Anterior cingulate cortex (tissue), 58 donors: ENCODE results near the gene ACHE.
"Not testable (repeated sequence)": the region's sequence is repeated elsewhere in the genome, so short reads cannot be mapped to it uniquely, and the experiment has no call there.

Source experiments
- DNase-seq, 58 donors: peaks; one replicate each; lab custom pipeline; 2025; lab: John Stamatoyannopoulos, UW

Gene ACHE

GRCh38 chr7:100865938-100866728, 29.6 kb downstream of the ACHE start:
- peak in 56 of 58 donors; percentile 6 to 93 (median 75) for DNase-seq

DNA sequence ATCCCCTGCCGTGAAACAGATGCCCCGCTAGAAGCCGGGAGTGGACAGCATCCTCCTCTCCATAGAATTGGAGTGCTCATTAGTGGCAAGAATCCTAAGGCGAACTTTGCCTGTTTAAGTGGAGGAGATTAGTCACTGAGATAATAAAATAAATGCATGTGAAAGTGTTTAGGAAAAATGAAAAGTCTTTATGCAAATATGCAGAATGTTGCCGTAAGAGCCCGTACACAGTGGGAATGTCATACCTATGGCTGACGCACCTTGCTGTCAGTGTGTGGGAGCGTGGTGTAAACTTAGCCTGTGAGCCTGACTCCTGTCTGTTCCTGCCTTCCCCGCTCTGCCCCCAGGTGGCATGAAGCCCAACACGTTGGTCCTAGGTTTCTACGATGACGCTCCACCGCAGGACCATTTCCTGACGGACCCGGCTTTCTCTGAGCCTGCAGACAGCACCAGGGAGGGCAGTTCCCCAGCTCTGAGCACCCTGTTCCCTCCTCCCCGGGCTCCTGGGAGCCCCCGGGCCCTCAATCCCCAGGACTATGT, 30.2 kb downstream of the ACHE start:
- peak in 3 of 58 donors; percentile 40 to 53 (median 45) for DNase-seq

GRCh38 chr7:100864263-100864845, 31.3 kb downstream of the ACHE start:
- DNase-seq = no peak

DNA sequence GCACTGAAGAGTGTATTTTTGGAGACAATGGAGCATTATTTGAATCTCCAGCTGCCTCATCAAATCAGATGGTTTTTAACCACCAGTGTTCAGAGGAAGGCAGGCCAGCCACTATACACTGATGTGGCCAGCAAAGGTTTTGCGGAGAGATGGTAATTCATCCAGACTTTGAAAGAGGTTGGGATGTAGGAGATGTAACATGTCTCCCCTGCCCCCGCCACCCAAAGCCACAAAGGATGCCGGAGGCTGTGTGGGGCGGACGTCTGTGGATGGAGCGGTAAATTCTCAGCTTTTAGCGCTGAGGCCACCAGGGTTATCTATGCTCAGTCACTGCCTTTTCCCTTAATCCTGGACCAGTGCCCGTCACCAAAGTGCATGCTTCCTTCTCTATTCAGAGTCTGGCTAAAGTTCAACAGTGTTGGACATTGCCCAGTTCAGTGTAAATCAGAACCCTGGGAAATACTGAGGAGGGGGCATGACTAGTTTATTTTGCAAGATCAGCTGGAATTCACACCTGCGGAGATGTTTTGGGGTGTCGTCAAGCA, 32.2 kb downstream of the ACHE start:
- peak in 6 of 58 donors; percentile 10 to 32 (median 19) for DNase-seq

DNA sequence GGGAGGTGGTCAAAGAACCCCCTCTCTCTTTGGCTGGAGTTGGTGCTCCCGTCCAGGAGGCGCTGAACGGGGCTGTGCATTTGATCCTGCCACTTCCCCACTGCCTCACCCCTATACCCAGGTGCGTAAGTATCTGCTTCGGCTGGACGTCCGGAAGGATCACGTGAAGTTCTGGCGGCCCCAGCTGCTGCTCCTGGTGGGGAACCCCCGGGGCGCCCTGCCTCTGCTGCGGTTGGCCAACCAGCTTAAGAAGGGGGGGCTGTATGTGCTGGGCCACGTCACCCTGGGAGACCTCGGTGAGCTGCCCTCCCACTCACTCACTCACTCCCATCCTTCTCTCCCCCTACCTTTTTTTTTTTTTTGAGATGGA, 34.1 kb downstream of the ACHE start:
- DNase-seq = no peak

- no peak for DNase-seq
Observed at GRCh38 chr7:100860702-100861615, 34.7 kb downstream of the ACHE start.

DNA sequence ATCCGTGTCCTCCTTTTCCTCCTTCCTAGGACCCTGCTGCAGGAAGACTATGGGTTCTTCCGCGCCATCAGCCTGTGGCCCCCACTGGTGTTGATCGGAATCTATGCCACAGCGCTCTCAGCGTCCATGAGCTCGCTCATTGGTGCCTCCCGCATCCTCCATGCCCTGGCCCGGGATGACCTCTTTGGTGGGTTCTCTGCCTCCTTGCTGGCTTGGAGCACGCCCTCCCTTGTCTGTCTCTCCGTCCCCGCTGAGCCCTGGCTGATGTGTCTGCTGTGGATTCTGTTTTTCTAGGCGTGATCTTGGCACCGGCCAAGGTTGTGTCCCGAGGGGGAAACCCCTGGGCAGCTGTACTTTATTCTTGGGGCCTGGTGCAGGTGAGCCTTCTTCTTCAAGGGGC, 35.8 kb downstream of the ACHE start:
- DNase-seq = no peak

GRCh38 chr7:100856871-100857282, 38.8 kb downstream of the ACHE start:
- DNase-seq = no peak

- DNase-seq = no peak
Observed at GRCh38 chr7:100855515-100855914, 40.2 kb downstream of the ACHE start.

GRCh38 chr7:100854899-100855298, 40.8 kb downstream of the ACHE start:
- not testable (repeated sequence) for DNase-seq

DNA sequence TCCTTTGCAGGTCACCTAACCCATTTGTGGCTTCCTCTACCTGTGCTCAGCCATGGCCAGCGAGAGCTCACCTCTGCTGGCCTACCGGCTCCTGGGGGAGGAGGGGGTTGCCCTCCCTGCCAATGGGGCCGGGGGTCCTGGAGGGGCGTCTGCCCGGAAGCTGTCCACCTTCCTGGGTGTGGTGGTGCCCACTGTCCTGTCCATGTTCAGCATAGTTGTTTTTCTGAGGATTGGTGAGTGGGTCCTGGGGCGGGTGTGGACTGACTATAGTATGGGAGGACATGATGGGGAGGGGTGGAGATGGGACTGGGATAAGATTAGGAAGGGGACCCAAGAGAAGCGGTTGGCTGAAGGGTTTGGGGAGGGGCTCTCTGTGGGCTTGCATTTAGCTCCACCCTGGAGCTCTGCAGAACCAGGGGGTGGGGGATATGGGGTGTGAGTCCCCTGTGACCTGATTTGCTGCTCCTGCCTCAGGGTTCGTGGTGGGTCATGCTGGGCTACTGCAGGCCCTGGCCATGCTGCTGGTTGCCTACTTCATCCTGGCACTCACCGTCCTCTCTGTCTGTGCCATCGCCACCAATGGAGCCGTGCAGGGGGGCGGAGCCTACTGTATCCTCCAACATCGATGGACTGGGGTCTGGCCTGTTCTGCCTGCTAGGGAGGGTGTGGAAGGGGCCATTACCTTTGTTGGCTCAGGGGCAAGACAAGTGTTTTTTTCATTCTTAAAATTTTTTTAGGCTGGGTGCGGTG, 41.4 kb downstream of the ACHE start:
- no peak for DNase-seq

DNA sequence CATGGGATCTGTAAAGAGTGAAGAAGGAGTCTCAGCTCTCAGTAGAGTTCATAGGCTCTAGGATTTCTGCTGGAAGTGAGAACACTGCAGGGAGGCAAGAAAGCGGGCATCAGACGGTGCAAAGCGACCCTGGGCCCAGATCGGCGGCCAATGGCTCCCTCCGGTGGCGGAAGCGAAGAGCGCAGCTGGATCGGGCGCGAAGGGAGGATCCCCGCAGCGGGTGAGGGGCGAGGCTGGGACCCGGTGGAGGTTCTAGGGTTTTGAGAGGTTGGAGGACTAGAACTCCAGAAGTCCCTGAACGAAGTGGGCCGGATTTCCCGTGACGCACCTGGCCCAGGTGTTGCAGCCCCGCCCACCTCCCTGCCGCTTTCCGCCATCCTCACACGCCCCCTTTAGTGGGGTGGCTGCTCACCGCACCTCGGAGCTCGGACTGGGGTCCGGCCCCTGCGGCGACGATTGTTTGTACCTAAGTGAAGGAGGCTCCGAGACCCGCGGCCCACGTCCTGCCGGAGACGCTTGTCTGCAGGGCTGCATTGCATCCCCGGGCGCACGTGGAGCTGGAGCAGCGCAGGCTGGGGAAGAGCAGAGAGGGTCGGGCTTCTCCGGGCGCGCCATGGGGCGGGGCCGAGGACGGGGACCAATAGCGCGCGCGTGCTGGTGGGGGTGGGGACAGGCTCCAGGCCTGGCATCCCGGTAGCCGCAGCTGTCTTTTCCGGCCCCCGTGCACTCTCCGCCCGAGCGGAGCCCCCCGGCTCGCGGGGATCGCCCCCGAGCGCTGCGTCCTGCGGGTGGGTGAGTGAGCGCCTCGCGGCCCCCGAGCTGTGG, 43.4 kb downstream of the ACHE start, which contains the start of gene SLC12A9:
Gene SLC12A9, plus strand, starts transcription at position 666 of the 825 bp plus-strand sequence. CDS start 1,485 bp downstream, outside the sequence.
- DNase-seq = peak in 57 of 58 donors; percentile 37 to 91 (median 82)

DNA sequence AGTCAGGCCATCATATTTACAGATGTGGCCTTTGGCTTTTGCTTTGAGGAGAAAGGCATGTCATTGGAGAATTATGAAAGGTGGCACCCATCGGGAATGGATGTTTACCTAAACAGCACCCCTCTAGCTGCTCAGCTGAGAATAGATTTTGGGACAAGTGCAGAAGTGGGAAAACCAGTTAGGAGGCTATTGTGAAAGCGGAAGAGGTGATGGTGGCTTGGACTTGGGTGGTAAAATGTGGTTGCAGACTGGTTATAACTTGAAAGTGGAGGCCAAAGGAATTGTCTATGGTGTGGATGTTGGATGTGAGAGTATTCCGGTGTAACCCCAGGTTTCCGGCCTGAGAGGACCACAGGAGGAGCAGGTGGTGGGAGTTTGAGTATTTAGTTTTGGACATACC, 48.3 kb downstream of the ACHE start:
- DNase-seq = no peak

DNA sequence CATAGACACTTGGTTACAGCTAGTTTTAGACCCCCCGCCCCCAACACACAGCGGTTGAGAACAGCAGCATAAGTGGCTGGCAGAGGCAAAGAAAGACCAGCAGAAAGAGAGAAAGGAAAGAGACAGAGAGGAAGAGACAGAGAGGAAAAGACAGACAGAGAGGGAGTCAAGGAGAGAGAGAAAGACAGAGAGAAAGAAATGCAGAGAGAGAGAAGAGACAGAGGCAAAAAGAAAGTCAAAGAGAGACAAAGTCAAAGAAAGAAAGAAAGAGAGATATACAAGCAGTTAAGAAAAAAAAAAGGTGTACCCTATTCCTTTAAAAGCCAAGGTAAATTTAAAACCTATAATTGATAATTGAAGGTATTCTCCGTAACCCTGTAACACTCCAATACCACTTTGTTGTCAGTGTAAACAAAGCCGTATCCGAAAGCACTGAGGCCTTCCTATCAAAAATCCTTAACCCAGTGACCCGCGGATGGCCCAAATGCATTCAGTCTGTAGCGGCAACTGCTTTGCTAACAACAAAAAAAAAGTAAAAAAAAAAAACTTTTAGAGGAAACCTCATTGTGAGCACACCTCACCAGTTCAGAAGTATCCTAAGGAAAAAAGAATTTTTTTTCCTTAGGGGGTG, 55.1 kb downstream of the ACHE start:
- DNase-seq = no peak
